Hepatocyte (in vitro differentiated cells): ENCODE results near the gene USP54. TPM values are rescaled to one million over a fixed set of nuclear protein-coding genes. Genes with fewer than 3 reads are reported as not detected.

ENCODE experiments used
- DNase-seq: peaks from one replicate; pipeline ENCODE4 v3.0.0-alpha.2; 2016; ENCODE audit warnings: low spot score
- H2AFZ ChIP-seq: fragments of 200-600 bp; sonication (generic); 2 replicates; pipeline ENCODE4 v1.6.0; 2016; ENCODE audit warnings: antibody characterized with exemption, mild to moderate bottlenecking
- H3K27ac ChIP-seq: fragments of 200-600 bp; sonication (generic); 2 replicates; pipeline ENCODE4 v1.5.1; 2016; ENCODE audit warnings: mild to moderate bottlenecking
- H3K27me3 ChIP-seq: fragments of 200-600 bp; sonication (generic); 2 replicates; pipeline ENCODE4 v1.6.1; 2016
- H3K36me3 ChIP-seq: fragments of 200-600 bp; sonication (generic); replicated peaks from 2 replicates; pipeline ENCODE4 v1.5.1; 2016; ENCODE audit warnings: low read depth; ENCODE audit not compliant: insufficient read depth
- H3K4me1 ChIP-seq: fragments of 200-600 bp; sonication (generic); 2 replicates; pipeline ENCODE4 v1.5.1; 2016; ENCODE audit warnings: mild to moderate bottlenecking, moderate library complexity; ENCODE audit not compliant: insufficient read depth
- H3K4me2 ChIP-seq: fragments of 200-600 bp; sonication (generic); 2 replicates; pipeline ENCODE4 v1.6.0; 2016
- H3K4me3 ChIP-seq: fragments of 200-600 bp; sonication (generic); 2 replicates; pipeline ENCODE4 v1.5.1; 2016; ENCODE audit warnings: mild to moderate bottlenecking
- H3K79me2 ChIP-seq: fragments of 200-600 bp; sonication (generic); 2 replicates; pipeline ENCODE4 v1.6.0; 2017; ENCODE audit warnings: mild to moderate bottlenecking
- H3K9me2 ChIP-seq: fragments of 200-600 bp; sonication (generic); replicated peaks from 2 replicates; pipeline ENCODE4 v1.6.0; 2017; ENCODE audit warnings: mild to moderate bottlenecking; ENCODE audit not compliant: insufficient read depth
- H3K9me3 ChIP-seq: fragments of 200-600 bp; sonication (generic); 2 replicates; pipeline ENCODE4 v1.5.1; 2016; ENCODE audit warnings: low read depth, mild to moderate bottlenecking
- H4K20me1 ChIP-seq: fragments of 200-600 bp; sonication (generic); 2 replicates; pipeline ENCODE4 v1.6.0; 2016; ENCODE audit warnings: mild to moderate bottlenecking; ENCODE audit not compliant: insufficient read depth, poor library complexity, severe bottlenecking
- EZH2 ChIP-seq: fragments of 200-600 bp; sonication (generic); IDR thresholded peaks from 2 replicates; pipeline ENCODE4 v1.6.1; 2016; ENCODE audit warnings: antibody characterized with exemption, mild to moderate bottlenecking, borderline replicate concordance
- EZH2phosphoT487 ChIP-seq: fragments of 200-600 bp; sonication (generic); IDR thresholded peaks from one replicate; pipeline ENCODE4 v1.6.1; 2018; ENCODE audit warnings: antibody characterized with exemption, mild to moderate bottlenecking, low read depth, moderate library complexity; ENCODE audit not compliant: unreplicated experiment, severe bottlenecking
- WGBS: methylation state at CpG from one replicate; pipeline ENCODE4 v1.1.6; 2016; ENCODE audit warnings: low lambda C conversion rate; ENCODE audit errors: missing lambda C conversion rate; 5-methylcytosine and 5-hydroxymethylcytosine counted together
- polyA plus RNA-seq: library from polyadenylated mRNA; unstranded; fragments of >200 nt; fragmentation: Nextera tagmentation; extraction: Ambion mirVana; gene quantifications from 2 replicates; pipeline ENCODE4 v1.2.1, GENCODE V29; 2016
- total RNA-seq: library from RNA; depleted of rRNA; stranded (reverse); fragments of >200 nt; gene quantifications from 2 replicates; pipeline ENCODE4 v1.2.3, GENCODE V29; 2014
- TF ChIP-seq, protein P1 (sequence below): fragments of 200-600 bp; sonication (generic); IDR thresholded peaks from 2 replicates; pipeline ENCODE4 v1.5.1; 2016; ENCODE audit warnings: antibody characterized with exemption, mild to moderate bottlenecking; ENCODE audit not compliant: poor library complexity

Gene USP54
- 61.6 and 83.4 TPM in 2 replicates for total RNA-seq
- polyA plus RNA-seq, result 13.2 and 19.4 TPM in 2 replicates

DNA sequence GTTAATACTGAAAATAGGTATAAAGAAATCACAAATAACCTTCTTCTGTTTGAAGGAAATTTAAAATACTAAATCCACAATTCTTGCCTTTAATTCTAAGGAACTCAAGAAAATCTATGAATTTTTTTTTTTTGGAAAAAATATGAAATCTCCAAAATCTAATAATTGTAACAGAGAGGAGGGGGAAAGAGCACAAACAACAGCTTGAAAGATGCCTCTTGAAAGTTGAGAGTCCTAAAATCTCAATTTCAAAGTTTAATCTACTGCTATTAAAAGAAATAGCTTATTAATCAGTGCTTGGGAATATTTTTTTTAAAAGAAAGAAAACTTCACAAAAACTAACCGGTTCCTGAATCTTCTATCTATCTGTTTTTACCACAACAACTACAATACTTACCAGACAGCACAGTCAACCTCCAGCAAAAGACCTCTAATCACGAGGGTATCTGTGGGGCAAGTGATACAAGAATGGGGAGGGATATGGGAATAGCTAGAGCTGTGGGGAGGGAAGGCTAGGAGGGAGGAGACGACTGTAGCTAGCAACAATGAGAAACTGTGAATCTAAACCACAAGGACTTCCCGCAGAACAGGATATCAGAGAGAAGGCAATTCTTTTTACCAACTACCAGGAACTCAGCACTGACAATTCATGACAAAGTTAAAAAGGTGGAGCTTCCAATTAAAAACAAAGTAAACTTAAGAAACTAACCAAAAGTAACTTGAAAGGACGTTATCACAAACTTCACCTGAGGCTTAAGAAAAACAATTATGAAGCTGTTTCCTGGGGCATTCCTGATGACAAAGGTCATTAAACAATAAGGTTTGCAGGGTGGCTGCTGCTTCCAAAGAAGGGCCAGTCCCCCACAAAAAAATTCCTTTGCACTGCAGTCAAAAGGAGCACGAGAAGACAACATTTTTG is at the start of gene USP54:
Gene USP54 (minus strand): TSS at position 462 of the 919 bp plus-strand sequence. CDS start 15,684 bp downstream, outside the sequence.
- Histone ChIP-seq H3K36me3 (no peaks in the 10 kb centered on the region), H3K79me2 (peaks cover 27% of the 10 kb centered on the region), H3K9me2 (no peaks in the 10 kb centered on the region), H3K4me3 (peak within 1 kb of the TSS; percentile 9), H3K9me3 (no peaks in the 10 kb centered on the region), H3K4me2 (peak within 1 kb of the TSS; percentile 67), H3K4me1 (peaks cover 32% of the 10 kb centered on the region), H3K27ac (peak within 1 kb of the TSS; percentile 85), H3K27me3 (no peaks in the 10 kb centered on the region), H2AFZ (peak within 1 kb of the TSS; percentile 2), H4K20me1 (no peaks in the 10 kb centered on the region)
- 12% methylated on average over 6 of the region's 6 CpGs for WGBS
- TF ChIP-seq EZH2 (no peak), EZH2phosphoT487 (no peak)
- TF ChIP-seq, protein P1, sequence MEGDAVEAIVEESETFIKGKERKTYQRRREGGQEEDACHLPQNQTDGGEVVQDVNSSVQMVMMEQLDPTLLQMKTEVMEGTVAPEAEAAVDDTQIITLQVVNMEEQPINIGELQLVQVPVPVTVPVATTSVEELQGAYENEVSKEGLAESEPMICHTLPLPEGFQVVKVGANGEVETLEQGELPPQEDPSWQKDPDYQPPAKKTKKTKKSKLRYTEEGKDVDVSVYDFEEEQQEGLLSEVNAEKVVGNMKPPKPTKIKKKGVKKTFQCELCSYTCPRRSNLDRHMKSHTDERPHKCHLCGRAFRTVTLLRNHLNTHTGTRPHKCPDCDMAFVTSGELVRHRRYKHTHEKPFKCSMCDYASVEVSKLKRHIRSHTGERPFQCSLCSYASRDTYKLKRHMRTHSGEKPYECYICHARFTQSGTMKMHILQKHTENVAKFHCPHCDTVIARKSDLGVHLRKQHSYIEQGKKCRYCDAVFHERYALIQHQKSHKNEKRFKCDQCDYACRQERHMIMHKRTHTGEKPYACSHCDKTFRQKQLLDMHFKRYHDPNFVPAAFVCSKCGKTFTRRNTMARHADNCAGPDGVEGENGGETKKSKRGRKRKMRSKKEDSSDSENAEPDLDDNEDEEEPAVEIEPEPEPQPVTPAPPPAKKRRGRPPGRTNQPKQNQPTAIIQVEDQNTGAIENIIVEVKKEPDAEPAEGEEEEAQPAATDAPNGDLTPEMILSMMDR, result no peak
- DNase-seq, result peak; percentile 63

GRCh38 chr10:73639286-73639685 is 48.1 kb upstream of the USP54 start:
- WGBS, result 92% methylated on average over 3 of the region's 3 CpGs
- H3K27me3 ChIP-seq, result no peaks in the 10 kb centered on the region
- H3K4me2 ChIP-seq, result no peak overlapping the region
- H3K27ac ChIP-seq, result no peak overlapping the region
- no peaks in the 10 kb centered on the region for H3K9me2 ChIP-seq
- no peaks in the 10 kb centered on the region for H3K9me3 ChIP-seq
- H3K79me2 ChIP-seq, result no peaks in the 10 kb centered on the region
- H3K36me3 ChIP-seq, result no peaks in the 10 kb centered on the region
- H3K4me3 ChIP-seq, result no peak overlapping the region
- H4K20me1 ChIP-seq, result no peaks in the 10 kb centered on the region
- TF ChIP-seq, protein P1, result no peak
- TF ChIP-seq EZH2, result no peak
- no peak for DNase-seq
- no peak overlapping the region for H2AFZ ChIP-seq
- no peaks in the 10 kb centered on the region for H3K4me1 ChIP-seq

DNA sequence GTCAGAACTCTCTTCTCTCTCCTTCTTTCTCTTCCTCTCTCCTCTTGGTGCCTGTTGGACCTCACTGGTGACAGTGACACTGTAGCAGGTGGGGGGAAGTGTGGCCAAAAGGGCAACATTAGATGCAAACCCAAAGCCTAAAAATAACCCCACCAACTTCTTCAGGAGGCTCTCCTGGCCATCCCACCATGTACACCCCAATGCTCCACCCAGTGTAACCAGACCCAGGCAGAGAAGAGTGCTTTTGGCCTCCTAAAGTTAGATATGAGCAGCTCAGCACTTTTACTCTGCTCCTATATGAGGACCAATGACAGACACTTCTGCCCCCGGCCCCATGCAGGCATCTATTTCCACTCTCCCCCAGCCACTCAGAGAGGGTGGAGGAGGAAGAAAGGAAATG is 44.6 kb upstream of the USP54 start:
- Histone ChIP-seq H3K4me2 (no peak overlapping the region), H3K36me3 (no peaks in the 10 kb centered on the region), H3K27me3 (no peaks in the 10 kb centered on the region), H3K4me3 (no peak overlapping the region), H4K20me1 (no peaks in the 10 kb centered on the region), H3K79me2 (no peaks in the 10 kb centered on the region), H3K4me1 (no peaks in the 10 kb centered on the region), H3K9me3 (no peaks in the 10 kb centered on the region), H2AFZ (no peak overlapping the region), H3K27ac (no peak overlapping the region), H3K9me2 (no peaks in the 10 kb centered on the region)
- 75% methylated on average over 1 of the region's 1 CpG for WGBS
- TF ChIP-seq, protein P1, result no peak
- TF ChIP-seq EZH2 (no peak), EZH2phosphoT487 (no peak)
- no peak for DNase-seq
